Measurements from ENCODE around the gene KRTAP4-16. TPM values are rescaled to one million over a fixed set of nuclear protein-coding genes. Genes with fewer than 3 reads are reported as not detected.

Gene KRTAP4-16
- total RNA-seq, 1 experiment from 2014 or later, result not detected

DNA sequence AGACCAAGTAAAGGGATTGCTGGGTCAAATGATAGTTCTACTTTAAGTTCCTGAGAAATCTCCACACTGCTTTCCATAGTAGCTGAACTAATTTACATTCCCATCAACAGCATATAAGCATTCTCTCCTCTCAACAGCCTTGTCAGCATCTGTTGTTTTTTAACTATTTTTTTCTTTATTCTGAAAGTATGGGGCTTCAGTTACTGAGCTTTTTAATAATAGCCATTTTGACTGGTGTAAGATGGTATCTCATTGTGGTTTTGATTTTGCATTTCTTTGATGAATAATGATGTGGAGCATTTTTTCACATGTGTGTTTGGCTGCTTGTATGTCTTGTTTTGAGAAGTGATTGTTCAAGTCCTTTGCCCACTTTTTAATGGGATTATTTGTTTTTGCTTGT, 49.4 kb downstream of the KRTAP4-16 start:
- H3K23ac ChIP-seq (ENCODE audit: insufficient read length, low read depth, low read length), result no peak overlapping the region
- H3K4me2 ChIP-seq (ENCODE audit: insufficient read depth, insufficient read length, low read length), result no peak overlapping the region
- no peak overlapping the region for H2BK120ac ChIP-seq (ENCODE audit: low read depth, low read length, poor library complexity, severe bottlenecking)
- H3T11ph ChIP-seq (ENCODE audit: low read length), result no peak overlapping the region
- no peak overlapping the region for H4K8ac ChIP-seq (replicated peaks; ENCODE audit: insufficient read length, low read depth, low read length)
- no peak overlapping the region for H3K9ac ChIP-seq (ENCODE audit: extremely low read depth, insufficient read length, low read length)
- H3K79me1 ChIP-seq (ENCODE audit: insufficient read depth, low read depth, low read length, poor library complexity, severe bottlenecking), result no peaks in the 10 kb centered on the region
- peaks cover 16% of the 10 kb centered on the region in 2 experiments for H3K4me1 Mint-ChIP-seq
- no peak overlapping the region for H2BK15ac ChIP-seq (ENCODE audit: low read depth, low read length)
- TF ChIP-seq, protein P1, sequence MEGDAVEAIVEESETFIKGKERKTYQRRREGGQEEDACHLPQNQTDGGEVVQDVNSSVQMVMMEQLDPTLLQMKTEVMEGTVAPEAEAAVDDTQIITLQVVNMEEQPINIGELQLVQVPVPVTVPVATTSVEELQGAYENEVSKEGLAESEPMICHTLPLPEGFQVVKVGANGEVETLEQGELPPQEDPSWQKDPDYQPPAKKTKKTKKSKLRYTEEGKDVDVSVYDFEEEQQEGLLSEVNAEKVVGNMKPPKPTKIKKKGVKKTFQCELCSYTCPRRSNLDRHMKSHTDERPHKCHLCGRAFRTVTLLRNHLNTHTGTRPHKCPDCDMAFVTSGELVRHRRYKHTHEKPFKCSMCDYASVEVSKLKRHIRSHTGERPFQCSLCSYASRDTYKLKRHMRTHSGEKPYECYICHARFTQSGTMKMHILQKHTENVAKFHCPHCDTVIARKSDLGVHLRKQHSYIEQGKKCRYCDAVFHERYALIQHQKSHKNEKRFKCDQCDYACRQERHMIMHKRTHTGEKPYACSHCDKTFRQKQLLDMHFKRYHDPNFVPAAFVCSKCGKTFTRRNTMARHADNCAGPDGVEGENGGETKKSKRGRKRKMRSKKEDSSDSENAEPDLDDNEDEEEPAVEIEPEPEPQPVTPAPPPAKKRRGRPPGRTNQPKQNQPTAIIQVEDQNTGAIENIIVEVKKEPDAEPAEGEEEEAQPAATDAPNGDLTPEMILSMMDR (conservative IDR thresholded peaks at IDR 0.05), result no peak
- H3K27ac Mint-ChIP-seq, result no peak overlapping the region
- no peaks in the 10 kb centered on the region for H3K23me2 ChIP-seq (ENCODE audit: insufficient read length, low read depth, low read length, poor library complexity, severe bottlenecking)
- no peaks in the 10 kb centered on the region for H3K4me1 ChIP-seq (ENCODE audit: insufficient read depth, low read length)
- H2BK5ac ChIP-seq (ENCODE audit: insufficient read length, low read length), result no peak overlapping the region
- no peak overlapping the region for H3K56ac ChIP-seq (ENCODE audit: insufficient read length, low read depth, low read length)
- no peak overlapping the region for H2BK20ac ChIP-seq (ENCODE audit: low read depth, low read length, poor library complexity, severe bottlenecking)
- H2BK12ac ChIP-seq (ENCODE audit: insufficient read length, low read depth, low read length), result no peak overlapping the region
- H3K18ac ChIP-seq (ENCODE audit: insufficient read length, low read depth, low read length), result no peak overlapping the region
- no peak overlapping the region for H3K4me3 Mint-ChIP-seq
- no peaks in the 10 kb centered on the region for H3K27me3 Mint-ChIP-seq (ENCODE audit: low read depth)
- H3K9me3 ChIP-seq (ENCODE audit: control insufficient read depth, low read depth, low read length), result no peaks in the 10 kb centered on the region
- H4K20me1 ChIP-seq (ENCODE audit: control insufficient read depth, insufficient read depth, insufficient read length), result no peaks in the 10 kb centered on the region
- no peak overlapping the region for H3K14ac ChIP-seq (ENCODE audit: insufficient read depth, low read length)
- H4K91ac ChIP-seq (ENCODE audit: insufficient read length, low read depth, low read length), result no peak overlapping the region
- H3K27ac ChIP-seq (ENCODE audit: insufficient read length, low read depth, low read length), result no peak overlapping the region
- peaks cover 0 to 6% of the 10 kb centered on the region in 2 experiments; a peak in 2 of 5 replicates for H3K9me3 Mint-ChIP-seq
- DNase-seq, result no peak
- no peak overlapping the region for H3K4ac ChIP-seq (ENCODE audit: low read depth, low read length)
- no peaks in the 10 kb centered on the region for H3K79me2 ChIP-seq (ENCODE audit: insufficient read depth, low read length)
- no peaks in the 10 kb centered on the region; a peak in 1 of 7 replicates for H3K36me3 Mint-ChIP-seq (ENCODE audit: insufficient read depth in 1 of 3, low read depth in 3 of 3)
- no peaks in the 10 kb centered on the region for H3K27me3 ChIP-seq (ENCODE audit: insufficient read depth, low read length)
- no peak overlapping the region for H2AFZ ChIP-seq (ENCODE audit: low read length)
- no peak overlapping the region for H2AK5ac ChIP-seq (ENCODE audit: insufficient read length, low read length)
- no peak overlapping the region for H4K5ac ChIP-seq (ENCODE audit: insufficient read length, low read depth, low read length)

Other genes starting within 250 kb of the KRTAP4-16 start
- gene KRT12, start 235.0 kb downstream of the KRTAP4-16 start, total RNA-seq (2021), result not detected in 2 replicates
- gene KRT20, start 217.0 kb downstream of the KRTAP4-16 start, total RNA-seq (2021), result not detected in 2 replicates
- gene KRT23, start 164.6 kb downstream of the KRTAP4-16 start, total RNA-seq (2021), result not detected in 2 replicates
- not detected in 2 replicates for gene KRT39, start 135.3 kb downstream of the KRTAP4-16 start, total RNA-seq (2021)
- not detected in 2 replicates for gene KRT40, start 117.9 kb downstream of the KRTAP4-16 start, total RNA-seq (2021)
- not detected in 2 replicates for gene KRTAP3-3, start 108.0 kb downstream of the KRTAP4-16 start, total RNA-seq (2021)
- not detected in 2 replicates for gene KRTAP3-2, start 102.3 kb downstream of the KRTAP4-16 start, total RNA-seq (2021)
- gene KRTAP3-1, start 93.1 kb downstream of the KRTAP4-16 start, total RNA-seq (2021), result not detected in 2 replicates
- gene KRTAP1-5, start 75.0 kb downstream of the KRTAP4-16 start, total RNA-seq (2021), result not detected in 2 replicates
- gene KRTAP1-4, start 72.0 kb downstream of the KRTAP4-16 start, total RNA-seq (2021), result not detected in 2 replicates
- not detected in 2 replicates for gene KRTAP1-3, start 67.3 kb downstream of the KRTAP4-16 start, total RNA-seq (2021)
- gene KRTAP1-1, start 60.8 kb downstream of the KRTAP4-16 start, total RNA-seq (2021), result not detected in 2 replicates
- gene KRTAP2-1, start 54.9 kb downstream of the KRTAP4-16 start, total RNA-seq (2021), result not detected in 2 replicates
- gene KRTAP2-2, start 47.0 kb downstream of the KRTAP4-16 start, total RNA-seq (2021), result not detected in 2 replicates
- gene KRTAP2-3, start 42.1 kb downstream of the KRTAP4-16 start, total RNA-seq (2021), result not detected in 2 replicates
- not detected in 2 replicates for gene KRTAP2-4, start 36.3 kb downstream of the KRTAP4-16 start, total RNA-seq (2021)
- gene KRTAP4-7, start 18.1 kb downstream of the KRTAP4-16 start, total RNA-seq (2021), result not detected in 2 replicates
- gene KRTAP4-8, start 4.1 kb downstream of the KRTAP4-16 start, total RNA-seq (2021), result not detected in 2 replicates
- gene KRTAP4-9, start 3.2 kb upstream of the KRTAP4-16 start, total RNA-seq (2021), result not detected in 2 replicates
- not detected in 2 replicates for gene KRTAP4-11, start 16.2 kb upstream of the KRTAP4-16 start, total RNA-seq (2021)
- gene KRTAP4-12, start 22.0 kb upstream of the KRTAP4-16 start, total RNA-seq (2021), result not detected in 2 replicates
- gene KRTAP4-6, start 38.3 kb upstream of the KRTAP4-16 start, total RNA-seq (2021), result not detected in 2 replicates
- not detected in 2 replicates for gene KRTAP4-5, start 47.6 kb upstream of the KRTAP4-16 start, total RNA-seq (2021)
- not detected in 2 replicates for gene KRTAP4-4, start 58.5 kb upstream of the KRTAP4-16 start, total RNA-seq (2021)
- not detected in 2 replicates for gene KRTAP4-3, start 66.0 kb upstream of the KRTAP4-16 start, total RNA-seq (2021)
- not detected in 2 replicates for gene KRTAP4-2, start 76.0 kb upstream of the KRTAP4-16 start, total RNA-seq (2021)
- gene KRTAP4-1, start 82.7 kb upstream of the KRTAP4-16 start, total RNA-seq (2021), result not detected in 2 replicates
- not detected in 2 replicates for gene KRTAP9-1, start 87.7 kb upstream of the KRTAP4-16 start, total RNA-seq (2021)
- gene KRTAP9-2, start 124.4 kb upstream of the KRTAP4-16 start, total RNA-seq (2021), result not detected in 2 replicates
- gene KRTAP9-3, start 130.2 kb upstream of the KRTAP4-16 start, total RNA-seq (2021), result not detected in 2 replicates
- gene KRTAP9-8, start 135.8 kb upstream of the KRTAP4-16 start, total RNA-seq (2021), result not detected in 2 replicates
- gene KRTAP9-4, start 147.5 kb upstream of the KRTAP4-16 start, total RNA-seq (2021), result not detected in 2 replicates
- gene KRTAP9-9, start 153.2 kb upstream of the KRTAP4-16 start, total RNA-seq (2021), result not detected in 2 replicates
- not detected in 2 replicates for gene KRTAP9-6, start 163.2 kb upstream of the KRTAP4-16 start, total RNA-seq (2021)
- not detected in 2 replicates for gene KRTAP9-7, start 173.5 kb upstream of the KRTAP4-16 start, total RNA-seq (2021)
- not detected in 2 replicates for gene KRTAP29-1, start 200.6 kb upstream of the KRTAP4-16 start, total RNA-seq (2021)
- not detected in 2 replicates for gene KRTAP16-1, start 207.1 kb upstream of the KRTAP4-16 start, total RNA-seq (2021)
- not detected in 2 replicates for gene KRTAP17-1, start 213.5 kb upstream of the KRTAP4-16 start, total RNA-seq (2021)
- gene KRT33A, start 248.6 kb upstream of the KRTAP4-16 start, total RNA-seq (2021), result not detected in 2 replicates